GM18909 (cell line): Measurements from ENCODE around the gene CDH12.
"Not testable (repeated sequence)": the region's sequence is repeated elsewhere in the genome, so short reads cannot be mapped to it uniquely, and the experiment has no call there.

Experiments used
- ATAC-seq: cut with Tn5 transposase; IDR thresholded peaks from one replicate; pipeline ENCODE4 v1.9.1; 2021; ENCODE audit warnings: mild to moderate bottlenecking; ENCODE audit not compliant: unreplicated experiment, poor library complexity

CDH12 gene

DNA sequence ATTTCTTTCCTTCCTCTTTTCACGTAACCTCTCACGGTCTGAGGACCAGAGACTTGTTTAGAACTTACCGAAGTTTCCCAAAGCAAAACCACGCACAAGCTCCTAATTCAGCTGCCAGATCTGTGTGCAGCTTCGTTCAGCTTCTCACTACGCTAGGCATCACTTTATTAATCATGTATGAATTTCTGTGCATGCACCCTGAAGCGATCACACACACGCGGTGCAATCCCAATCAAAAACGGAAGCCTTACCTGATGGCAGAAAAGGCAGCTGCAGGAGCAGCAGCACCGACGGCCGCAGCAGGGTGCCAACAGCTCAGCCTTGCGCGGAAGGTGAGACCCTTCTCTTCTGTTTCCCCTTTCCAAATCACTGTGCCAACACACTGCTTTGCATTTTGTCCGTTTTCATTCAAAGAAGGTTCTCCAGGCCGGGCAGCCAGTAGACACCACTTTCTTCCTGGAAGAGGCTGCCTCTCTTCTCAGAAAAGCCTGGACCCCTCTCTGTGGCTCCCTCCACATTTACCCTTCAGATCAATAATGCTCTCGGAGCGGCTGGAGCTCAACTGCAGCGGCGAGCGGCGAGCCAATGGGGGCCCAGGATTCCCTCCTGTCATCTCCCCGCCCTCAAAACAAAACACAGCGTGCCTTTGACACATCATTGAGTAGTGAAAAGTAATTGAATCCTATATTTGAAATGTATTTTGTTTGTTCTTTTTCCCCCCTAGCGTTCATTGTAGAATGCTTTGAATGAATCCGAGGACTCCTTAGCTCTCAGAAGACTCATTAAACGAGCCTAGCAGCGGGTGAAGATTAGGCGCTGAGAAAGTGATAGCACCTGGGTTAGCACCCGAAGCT is at the start of gene CDH12:
Gene CDH12 (minus strand): TSS at position 538 of the 854 bp plus-strand sequence.
- ATAC-seq, result peak; percentile 46

DNA sequence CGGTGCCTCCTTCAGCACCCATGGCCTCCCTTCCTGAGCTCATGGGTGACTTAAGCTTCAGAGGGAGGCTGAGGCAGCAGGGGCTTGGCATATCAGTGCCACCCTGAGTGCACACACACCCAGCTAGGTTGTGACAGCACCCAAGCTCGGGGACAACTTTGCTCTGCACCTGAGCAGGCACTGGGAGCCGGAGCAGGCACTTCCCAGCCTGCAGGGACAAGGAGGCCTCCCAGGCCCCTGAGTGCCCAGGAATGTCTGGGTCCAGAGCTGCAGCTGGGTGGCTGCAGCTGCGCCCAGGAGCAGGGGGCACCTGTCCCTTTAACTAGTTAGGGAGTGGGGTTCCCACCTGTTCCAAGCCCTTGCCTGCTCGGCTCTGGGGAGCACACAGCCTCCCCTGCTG is 48.7 kb upstream of the CDH12 start:
- no peak for ATAC-seq

DNA sequence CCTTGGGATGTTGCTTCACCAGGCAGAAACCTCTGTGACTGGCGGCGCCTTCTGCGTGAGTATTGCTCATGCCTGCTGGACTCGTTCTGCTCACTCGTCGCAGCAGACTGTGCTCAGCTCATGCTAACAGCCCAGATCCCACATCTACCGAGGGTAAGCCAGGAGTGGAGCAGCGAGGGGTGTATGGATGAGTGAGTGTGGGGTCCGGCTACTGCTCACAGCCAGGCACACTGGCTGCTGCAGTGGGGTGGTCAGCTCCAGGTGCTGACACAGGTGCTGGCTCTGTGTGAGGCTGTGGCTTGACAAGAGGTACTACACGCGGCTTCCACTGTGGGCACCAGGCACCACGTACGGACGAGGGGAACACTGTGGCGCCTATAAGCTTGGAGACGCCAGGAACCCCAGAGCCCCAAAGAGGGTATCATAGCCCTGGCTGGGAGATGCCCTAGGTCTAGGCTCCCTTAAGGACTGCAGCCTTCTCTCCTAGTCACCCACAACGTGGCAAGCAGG is 47.7 kb upstream of the CDH12 start:
- ATAC-seq, result no peak

DNA sequence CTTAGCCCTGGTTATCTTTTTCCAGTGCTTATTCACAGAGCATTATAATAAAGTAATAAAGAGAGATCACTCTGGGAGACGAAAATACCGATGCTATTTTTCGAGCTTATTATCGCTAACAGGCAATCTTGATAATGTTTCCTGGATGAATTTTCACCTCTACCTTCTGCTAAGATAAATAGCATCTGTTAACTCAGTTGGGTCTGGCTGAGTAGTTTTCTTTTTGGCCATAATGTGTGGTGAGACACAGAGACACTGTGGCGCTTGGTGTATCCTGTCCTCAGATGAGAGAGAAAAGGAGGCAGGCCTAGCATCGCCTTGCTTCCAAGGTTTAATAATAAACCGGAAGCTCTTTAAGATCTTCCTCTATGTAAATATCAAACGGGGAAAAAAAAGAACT is 46.2 kb upstream of the CDH12 start:
- no peak for ATAC-seq

DNA sequence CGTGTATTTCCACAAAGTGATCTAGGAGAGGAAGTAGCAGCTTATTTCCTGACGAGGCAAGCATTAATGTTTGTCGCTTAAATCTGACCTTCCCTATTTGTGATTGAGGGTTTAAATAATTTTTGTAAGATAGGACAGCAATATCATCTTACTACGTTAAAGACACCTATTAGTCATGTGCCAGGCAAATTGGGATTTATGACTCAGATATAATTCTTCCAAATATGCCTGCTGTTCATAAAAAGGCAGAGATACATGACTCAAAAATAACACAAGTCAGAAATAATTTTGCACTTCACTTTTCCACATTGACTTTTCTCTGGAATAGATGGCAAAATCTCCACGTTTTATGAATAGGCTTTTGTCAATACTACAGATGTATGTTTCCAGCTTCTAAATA is 43.0 kb upstream of the CDH12 start:
- no peak for ATAC-seq

DNA sequence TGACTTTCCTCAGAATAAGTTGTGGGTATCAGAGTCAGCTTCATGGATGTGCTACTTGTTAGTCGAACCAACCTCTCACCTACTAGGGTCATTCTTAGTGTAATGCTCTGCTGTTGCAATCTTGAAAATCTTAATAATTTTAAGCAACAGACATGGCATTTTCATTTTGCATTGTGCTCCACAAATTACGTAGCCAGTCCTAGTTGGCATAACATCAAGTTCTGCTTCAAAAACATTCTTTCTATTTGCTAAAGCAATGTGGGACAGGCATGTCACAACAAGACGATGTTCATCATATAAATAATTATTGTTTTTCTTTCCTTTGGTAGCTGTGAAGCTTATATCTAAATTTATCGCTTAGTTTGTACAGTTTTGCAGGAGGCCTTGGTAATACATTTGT is 39.3 kb upstream of the CDH12 start:
- no peak for ATAC-seq

DNA sequence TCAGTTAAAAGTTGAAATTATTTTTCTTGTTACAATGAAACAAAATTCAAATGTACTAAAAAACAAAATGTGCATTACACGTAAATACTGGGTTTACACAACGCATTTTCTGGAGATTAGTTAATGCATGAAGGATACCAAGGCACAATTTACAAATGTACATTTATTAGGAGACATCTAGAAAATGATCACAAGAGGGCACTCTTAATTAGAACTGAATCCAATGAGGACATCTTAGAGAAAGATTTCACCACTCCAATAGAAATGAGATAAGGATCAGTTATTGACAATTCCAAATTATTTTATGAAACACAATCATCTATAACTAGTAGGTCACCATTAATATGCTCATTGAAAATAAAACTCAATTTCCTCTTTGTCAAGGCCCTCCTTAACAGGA is 36.6 kb upstream of the CDH12 start:
- ATAC-seq, result no peak

DNA sequence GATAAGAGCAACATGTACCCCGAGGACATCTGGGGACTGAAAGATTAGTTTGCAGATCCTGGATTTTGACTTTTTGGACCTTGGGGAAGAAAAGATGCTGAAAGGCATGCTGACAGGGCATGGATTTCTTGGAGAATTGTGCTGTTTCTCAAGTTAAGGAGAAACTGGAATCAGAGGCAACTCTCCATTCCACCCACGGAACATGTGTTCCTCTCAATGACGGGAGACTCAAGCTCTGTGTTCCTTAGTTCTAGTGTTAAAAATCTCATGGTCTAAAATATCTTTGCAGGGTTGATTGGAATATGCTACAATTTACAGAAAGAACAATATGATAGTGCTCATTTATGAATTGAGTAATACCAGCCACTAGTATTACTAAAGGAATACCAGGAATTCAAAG is 34.4 kb upstream of the CDH12 start:
- no peak for ATAC-seq

DNA sequence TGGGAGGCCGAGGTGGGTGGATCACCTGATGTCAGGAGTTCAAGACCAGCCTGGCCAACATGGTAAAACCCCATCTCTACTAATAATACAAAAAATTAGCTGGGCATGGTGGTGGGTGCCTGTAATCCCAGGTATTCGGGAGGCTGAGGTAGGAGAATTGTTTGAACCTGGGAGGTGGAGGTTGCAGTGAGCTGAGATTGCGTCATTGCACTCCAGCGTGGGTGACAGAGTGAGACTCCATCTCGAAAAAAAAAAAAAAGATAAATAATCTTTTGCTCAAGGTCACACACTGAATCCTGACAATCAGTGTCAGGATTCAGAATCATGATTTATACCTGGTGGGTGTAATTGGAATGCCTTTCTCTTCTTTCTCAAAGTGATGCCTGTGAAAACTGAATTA is 5.8 kb upstream of the CDH12 start:
- not testable (repeated sequence) for ATAC-seq

DNA sequence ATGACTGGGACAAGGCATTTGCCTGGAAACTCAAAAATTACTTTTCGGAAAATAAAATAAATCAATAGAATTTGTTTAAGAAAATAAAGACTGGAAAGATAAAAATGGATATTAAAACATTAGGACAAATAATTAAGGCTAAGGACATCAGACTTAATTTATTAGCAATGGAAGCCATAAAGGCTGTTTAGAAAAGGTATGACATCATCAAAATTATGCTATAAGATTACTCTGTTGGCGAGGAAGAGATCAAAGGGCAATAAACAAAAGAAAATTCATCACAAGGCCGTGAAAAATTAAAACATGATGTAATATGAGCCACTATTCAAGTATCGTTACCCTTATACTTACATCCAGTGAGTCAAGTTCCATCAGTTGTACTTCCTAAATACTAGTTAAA is 2.7 kb upstream of the CDH12 start:
- no peak for ATAC-seq

DNA sequence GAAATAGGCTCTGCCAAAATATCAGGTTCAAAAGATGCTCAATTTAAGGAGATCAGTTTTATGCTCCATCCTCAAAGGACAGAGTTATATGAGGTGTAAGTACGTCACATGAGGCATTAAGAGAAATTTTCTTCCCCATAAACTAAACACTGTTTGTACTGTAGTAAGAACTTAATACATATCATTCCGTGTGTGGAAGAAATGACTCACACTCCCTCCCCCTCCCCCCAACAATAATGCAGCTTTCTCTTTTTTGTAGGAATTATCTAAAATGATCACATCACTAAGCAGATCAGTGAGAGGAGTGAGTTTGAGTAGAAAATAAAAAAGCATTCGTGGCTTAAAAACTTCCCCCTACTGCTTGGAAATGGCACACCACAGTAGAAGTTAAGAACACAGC is 2.2 kb downstream of the CDH12 start:
- ATAC-seq, result no peak

DNA sequence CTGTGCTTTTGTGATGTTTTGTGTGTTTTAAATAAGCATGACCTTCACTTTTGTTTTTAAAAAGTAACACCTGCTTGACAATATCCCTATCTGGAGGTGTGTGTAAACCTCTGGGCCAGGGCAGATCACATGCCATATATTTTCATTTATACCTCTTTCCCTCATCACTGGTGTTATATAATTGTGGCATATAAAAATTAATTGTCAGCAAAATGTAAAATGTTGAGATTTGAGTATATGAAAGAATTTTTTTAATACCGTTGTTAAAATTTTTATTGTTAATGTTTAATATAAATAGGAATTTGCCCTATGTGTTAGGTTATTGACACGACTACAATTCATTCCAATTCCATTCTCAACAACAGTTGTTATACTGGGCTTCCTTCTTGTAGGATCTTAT is 6.5 kb downstream of the CDH12 start:
- no peak for ATAC-seq

DNA sequence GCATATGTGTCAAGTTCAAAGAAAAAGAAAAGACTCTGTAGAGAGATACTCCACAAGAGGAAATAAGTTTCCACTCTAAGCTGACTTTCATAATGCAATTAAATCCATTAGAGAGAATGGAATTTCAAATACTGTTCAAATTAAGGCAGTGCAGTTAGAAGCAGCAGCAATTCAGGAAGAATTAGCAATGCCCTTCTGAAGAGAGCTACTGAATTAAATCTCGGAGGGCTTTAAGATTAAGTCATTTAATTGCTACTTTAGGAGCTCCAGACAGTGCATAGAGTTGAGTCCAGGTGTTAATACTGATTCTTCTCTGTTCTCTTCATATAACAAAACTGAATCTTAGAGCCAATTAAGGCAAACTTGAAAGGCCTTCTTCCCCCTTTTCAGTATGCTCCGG is 8.5 kb downstream of the CDH12 start:
- no peak for ATAC-seq

DNA sequence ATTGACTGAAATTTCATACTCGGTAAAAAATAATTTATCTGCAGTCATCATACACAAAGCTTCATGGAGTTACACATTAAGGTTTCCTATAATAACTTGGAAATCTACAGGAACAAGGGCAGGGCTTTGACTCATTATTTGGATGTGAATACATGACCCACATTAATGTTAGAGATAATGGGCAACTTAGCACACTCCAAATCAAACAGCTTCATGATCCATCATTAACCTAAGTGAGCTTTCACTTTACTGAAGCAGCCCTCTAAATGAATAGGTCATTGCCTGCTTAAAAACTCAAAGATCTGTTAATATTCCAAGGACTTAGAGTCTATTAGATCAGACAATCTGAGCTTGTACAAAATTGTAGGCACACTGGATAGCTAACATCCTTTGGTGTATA is 9.0 kb downstream of the CDH12 start:
- ATAC-seq, result no peak

DNA sequence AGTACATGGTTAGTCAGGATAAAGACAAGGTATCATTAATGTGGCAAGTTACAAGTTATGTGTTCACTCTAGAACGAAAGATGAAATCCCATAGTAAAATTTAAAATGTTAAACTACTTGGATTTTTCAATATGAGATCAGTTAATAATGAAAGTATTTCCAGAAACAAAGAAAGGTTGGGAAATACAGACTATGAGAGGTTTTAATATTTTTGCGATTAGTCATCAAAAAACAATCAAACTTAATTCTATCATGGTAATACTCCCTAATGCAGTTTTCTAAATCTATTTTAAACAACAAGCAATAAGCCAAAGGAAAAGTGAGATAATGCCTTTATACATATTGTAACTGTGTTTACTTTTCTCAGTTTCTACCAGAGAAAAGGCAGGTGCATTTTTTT is 10.6 kb downstream of the CDH12 start:
- no peak for ATAC-seq

DNA sequence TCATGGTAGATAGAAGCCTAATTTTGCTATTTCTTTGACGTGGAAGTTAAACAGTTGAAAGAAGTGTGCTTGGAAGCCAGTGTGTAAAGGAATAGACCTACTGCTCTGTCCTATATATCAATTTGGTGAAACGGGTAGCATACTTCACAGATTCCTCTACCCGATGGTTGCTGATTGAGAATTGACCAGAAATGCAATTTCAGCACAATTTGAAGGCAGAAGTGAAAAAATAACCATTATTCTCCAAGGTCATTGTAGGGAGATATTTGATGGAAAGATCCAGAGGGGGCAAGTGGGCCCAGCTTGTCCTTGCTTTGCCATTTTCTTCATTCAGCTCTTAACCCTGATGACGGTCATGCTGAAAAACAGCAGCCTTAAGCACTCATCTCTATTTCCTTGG is 15.3 kb downstream of the CDH12 start:
- ATAC-seq, result no peak

DNA sequence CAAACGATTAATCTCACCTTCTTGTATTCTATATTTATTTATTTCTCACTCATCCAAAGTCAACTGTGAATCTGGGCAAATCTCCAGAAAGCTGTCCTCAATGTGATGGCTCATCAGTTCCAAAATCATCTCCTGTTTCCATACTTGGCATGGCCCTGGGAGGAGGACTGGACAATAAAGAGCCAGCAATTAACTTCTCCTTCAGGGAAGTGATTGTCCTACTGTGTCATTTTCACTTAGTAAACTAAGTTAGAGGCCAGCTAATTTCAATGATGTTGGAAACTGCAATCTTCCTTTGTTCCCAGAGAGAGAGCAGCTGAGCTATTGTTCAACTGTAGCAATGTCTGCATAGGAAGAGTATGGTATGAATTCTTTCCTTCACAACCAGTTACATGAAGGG is 17.5 kb downstream of the CDH12 start:
- ATAC-seq, result no peak

DNA sequence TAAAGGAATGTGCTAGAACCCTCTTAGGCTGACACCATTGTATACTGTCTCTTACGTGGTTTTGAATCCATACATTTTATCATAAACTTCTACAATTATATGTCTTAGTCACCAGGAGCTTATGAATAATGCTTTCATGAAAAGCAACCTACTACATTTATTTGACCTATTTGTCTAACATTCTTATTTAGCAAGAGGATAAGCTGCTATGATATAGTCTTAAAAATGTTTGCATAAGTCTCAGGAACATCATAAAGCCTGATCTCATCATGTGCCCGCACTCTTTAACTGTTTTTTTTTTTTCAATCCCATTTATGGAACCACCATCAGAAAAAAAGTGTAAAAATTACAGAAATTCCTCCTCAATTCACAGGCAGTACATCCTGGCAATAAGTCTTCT is 59.7 kb downstream of the CDH12 start:
- no peak for ATAC-seq

DNA sequence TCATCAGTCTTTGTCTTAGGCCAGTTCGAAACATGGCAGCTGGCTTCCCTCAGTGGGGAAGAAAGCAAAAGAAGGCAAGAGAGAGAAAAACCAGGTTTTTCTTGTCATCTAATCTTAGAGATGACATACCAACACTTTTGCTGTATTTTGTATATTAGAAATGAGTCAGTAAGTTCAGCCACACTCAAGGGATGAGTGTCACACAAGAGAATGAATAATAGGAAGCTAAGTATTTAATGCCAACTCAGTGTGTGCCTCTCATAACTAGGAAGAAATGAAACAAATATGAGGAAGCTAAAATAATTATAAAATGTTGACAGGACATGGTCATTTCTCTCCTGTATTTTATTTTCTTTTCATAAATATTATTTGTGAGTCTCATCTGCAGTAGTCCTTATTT is 65.3 kb downstream of the CDH12 start:
- no peak for ATAC-seq

DNA sequence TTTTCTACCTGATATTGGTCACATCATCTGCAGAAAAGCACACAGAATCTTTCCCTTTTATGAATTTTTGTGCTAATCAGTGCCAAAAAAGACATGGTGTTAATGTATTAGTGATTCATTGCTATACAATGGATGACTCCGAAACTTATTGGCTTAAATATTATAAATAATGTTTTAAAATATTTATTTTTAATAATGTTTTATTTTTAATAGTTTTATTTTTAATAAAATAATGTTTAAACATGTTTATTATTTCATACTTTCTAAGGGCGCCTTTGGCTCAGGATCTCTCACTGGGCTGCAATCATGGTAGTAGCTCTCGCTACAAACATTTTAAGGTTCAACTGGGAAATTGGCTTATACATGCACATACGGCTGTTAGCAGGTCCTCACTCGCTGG is 65.7 kb downstream of the CDH12 start:
- no peak for ATAC-seq

DNA sequence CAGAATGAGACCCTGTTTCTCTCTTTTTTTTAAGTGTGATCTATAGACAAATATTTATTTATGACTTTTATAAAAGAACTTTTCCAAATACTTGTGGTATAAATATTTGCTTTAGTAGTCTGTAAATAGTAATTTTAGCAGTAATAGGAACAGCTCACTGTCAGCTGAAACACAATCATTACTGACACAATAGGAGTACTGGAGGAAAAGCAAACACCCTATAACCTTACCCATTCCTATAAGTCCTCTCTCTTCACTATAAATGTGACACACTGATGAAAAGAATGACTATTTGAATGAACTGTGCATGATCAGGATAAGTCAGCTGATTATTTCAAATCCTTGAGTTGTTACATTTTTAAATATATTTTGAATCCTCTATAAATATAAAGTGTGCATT is 72.4 kb downstream of the CDH12 start:
- ATAC-seq, result no peak

DNA sequence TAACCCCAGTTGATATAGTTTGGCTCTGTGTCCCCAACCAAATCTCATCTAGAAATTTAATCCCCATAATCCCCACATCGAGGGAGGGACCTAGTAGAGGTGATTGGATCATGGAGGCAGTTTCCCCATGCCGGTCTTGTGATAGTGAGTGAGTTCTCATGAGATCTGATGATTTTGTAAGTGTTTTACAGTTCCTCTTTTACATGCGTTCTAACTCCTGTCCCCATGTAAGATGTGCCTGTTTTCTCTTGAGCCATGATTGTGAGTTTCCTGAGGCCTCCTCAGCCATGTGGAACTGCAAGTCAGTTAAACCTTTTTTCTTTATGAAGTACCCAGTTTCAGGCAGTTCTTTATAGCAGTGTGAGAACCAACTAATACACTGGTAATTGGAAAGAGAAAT is 73.6 kb downstream of the CDH12 start:
- no peak for ATAC-seq
